GM21619 (cell line): ENCODE data around the gene CIAPIN1.
"Not testable (repeated sequence)": the region's sequence is repeated elsewhere in the genome, so short reads cannot be mapped to it uniquely, and the experiment has no call there.

Source experiments
- ATAC-seq: cut with Tn5 transposase; IDR thresholded peaks from one replicate; pipeline ENCODE4 v1.9.1; 2021; ENCODE audit not compliant: unreplicated experiment

The CIAPIN1 gene

DNA sequence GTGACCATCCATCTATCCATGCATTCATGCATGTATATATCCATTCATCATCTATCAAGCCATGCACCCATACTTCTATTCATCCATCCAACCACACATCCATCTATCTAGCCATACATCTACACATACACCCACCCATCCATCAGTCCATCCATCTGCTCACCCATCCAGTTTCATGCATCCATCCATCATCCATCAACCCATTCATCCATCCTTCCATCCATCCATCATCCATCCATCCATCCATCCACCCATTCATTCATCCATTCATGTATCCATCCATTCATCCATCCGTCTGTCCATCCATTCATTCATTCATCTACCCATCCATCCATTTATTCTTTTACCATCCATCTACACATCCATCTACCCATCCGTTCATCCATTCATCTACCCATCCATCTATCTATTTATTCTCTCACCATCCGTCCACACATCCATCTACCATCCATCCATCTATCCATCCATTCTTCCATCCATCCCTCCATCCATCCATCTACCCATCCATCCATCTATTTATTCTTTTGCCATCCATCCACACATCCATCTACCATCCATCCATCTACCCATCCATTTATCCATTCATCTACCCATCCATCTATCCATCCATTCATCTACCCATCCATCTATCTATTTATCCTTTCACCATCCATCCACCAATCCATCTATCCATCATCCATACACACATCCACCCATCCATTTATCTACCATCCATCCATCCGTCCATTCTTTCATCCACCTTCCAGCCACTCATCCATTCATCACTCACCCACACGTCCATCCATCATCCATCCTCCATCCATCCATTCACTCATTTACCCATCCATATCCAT lies 39.4 kb downstream of the CIAPIN1 start:
- no peak for ATAC-seq

DNA sequence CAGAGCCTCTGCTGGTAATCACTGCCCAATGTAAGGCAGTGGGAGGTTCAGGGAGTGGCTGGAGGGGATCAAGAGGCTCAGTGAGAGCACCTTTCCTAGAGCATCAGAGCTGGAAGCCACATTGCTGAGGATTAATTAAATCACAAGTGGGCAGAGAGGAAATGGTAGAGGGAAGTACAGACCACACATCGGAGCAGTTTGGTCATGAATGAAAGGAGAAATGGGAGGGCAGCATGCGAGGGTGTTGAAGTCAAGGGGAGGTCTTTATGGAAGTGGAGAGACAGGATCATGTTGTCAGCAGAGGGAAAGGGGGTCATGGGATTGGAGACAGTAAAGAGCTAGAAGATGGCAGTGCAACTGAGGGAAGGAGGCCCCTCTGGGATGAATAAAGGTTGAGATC lies 40.3 kb downstream of the CIAPIN1 start:
- no peak for ATAC-seq

DNA sequence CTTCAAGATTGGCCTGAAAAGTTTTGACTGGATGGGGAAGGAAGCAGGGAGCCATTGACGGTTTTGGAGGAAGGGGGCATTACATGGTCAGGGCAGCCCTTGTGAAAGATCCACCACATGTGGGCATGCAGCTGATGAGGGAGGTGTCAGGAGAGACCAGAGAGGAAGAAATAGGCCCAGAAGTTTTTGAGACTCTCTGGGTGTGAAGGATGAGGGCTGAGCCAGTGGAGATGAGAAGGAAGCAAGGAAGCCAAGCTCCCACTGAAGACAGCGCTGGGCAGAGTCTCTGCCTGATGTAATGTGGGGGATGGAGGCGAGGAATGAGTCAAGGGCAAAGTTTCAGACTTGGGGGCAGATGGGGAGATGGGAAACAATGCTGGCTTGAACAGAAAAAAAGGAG lies 42.1 kb downstream of the CIAPIN1 start:
- ATAC-seq, result no peak

DNA sequence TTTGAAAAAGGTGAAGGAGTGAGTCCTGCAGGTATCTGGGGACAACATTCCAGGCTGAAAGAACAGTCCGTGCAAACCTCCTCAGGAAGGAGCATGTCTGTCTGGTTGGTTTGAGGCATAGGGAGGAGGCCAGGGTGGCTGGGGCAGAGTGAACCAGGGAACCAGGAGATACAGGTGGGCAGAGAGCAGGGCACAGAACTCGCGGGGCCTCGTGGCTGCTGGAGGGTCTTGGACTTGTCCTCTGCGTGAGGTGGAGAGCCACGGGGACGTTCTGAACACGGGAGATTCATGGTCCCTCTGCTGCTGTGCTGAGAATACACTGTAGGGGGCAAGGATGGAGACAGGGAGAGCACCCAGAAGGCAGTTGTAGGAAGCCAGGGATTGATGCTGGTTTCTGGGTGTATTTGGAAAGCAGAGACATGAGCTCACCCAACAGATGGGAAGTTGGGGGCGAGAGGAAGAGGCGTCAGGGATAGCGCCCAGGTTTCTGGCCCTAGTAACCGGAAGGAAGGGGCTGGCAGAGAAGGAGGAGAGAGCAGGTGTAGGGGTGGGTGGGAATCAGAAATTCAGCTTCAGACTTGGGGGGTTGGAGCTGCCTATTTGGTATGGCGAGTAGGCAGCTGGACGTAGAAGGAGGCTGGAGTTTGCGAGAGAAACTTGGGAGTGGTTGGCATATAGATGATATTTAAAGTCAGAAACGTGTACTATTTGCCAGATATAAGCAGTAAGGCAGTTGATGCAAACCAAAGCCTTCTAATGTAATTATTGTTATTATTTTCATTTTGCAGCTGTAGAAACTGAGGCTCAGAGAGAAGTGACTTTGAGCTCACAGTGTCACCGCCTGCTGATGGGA lies 43.0 kb downstream of the CIAPIN1 start, which contains the start of gene CCL17:
CCL17 (plus strand) TSS at position 803 of the 853 bp plus-strand sequence. CDS start 9,166 bp downstream, outside the sequence.
- ATAC-seq, result no peak

DNA sequence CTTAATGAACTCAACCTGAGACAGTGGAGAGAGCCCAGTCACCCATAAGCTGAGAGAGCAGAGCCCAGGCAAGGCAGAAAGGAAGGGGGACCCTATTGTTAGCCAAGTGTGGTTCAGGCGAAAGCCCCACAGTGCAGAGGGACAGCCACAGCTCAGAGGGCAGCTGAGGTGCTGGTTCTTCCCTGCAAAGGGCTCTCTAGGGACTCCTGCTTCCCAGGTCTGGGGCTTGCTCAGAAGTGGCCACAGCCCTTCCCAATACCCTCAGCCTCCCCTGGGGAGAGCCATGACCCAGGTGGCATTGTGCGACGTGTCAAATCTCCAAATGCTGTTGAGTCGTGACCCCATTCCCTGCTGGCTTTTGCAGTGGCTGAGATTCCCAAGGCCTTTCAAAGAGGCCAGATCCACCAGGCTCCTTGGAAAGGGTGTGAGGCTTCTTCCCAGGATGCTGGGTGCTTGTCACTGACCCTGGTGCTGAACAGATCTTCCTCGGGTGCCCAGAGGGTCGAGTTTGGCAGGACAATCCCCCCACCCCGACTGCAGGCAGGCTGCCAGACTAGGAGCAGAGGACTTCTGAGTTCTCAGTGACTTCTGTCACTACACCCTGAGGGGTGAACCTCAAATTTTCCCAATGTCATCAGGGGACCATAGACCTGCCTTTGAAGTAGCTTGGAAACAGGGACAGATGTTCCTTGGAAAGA lies 45.1 kb downstream of the CIAPIN1 start:
- ATAC-seq, result no peak

DNA sequence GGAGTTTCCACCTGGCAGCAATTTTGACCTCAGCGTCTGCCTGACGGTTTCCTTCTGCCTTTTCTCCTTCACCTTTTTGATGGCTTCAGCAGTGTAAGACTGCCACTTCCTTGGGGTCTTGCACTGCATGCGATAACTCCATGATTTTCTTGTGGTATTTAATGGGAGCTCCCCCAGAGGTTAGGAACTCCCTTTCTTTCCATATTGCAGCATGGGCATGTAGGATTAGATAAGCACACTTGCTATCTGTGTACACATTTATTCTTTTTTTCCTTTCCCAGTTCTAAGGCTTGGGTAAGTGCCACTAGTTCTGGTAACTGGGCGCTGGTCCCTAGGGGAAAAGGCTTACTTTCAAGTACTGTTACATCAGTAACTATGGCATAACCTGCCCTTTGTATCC lies 49.7 kb downstream of the CIAPIN1 start:
- ATAC-seq, result not testable (repeated sequence)

DNA sequence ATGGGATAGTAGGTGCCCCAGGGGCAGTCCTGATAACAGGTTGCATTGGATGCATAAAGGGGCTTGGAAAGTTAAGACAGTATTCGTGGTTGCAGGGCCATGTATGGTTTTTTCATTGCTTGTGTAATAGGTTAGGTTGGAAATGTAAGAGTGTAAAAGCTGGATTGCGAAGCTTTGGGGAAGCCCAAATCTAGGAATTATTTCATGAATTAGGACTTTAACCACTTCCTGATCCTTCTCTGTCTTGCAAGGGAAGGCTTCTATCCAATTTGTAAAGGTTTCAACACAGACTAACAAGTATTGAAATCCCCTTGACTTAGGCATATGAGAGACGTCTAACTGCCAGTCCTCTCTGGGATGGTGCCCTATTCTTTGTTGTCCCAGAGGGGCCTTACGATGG lies 50.4 kb downstream of the CIAPIN1 start:
- ATAC-seq, result no peak

DNA sequence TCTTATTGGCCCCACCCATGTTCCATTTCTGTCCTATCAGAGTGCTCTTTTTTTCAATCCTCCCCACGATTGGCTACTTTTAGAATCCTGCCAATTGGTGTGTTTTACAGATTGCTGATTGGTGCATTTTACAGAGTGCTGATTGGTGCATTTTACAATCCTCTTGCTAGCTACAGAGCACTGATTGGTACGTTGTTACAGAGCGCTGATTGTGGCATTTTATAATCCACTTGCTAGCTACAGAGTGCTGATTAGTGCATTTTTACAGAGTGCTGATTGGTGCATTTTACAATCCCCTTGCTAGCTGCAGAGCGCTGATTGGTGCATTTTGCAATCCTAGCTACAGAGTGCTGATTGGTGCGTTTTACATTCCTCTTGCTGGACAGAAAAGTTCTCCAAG lies 52.2 kb downstream of the CIAPIN1 start:
- ATAC-seq, result no peak

DNA sequence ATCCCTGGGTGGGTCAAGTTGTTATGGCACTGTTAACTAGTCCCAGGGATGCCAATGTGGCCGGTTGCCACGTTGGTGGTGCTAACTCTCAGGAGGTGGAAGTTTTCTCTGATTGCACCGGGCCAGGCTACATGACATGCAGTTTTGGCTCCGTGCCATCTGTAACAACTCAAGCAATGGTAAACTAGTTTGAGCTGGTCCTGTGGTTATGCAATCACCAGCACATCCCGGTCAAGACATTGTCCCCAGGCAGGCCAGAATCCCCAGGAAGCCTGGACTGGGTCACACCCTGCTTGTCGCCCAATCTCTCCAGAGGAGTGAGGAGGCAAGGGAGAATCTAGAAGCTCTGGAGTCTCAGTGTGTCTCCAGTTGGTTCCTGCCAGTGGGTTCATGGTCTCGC lies 52.7 kb downstream of the CIAPIN1 start:
- ATAC-seq, result no peak

DNA sequence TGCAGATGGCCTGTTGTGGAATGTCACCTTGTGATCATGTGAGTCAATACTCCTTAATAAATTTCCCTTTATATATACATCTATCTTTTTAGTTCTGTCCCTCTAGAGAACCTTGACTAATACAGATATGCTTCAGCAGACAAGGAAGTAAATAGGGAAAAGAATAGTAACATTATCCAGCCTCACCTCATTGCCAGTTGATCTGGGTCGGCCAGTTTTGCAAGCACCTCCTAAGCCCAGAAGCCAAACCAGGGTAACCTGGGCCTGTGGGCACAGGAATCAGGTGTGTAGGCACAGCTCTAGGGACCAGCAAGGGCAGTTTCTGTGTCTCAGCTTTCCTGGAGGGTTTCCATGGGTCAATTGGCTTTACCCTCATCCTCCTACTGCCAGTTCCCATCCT lies 54.5 kb downstream of the CIAPIN1 start:
- ATAC-seq, result no peak

DNA sequence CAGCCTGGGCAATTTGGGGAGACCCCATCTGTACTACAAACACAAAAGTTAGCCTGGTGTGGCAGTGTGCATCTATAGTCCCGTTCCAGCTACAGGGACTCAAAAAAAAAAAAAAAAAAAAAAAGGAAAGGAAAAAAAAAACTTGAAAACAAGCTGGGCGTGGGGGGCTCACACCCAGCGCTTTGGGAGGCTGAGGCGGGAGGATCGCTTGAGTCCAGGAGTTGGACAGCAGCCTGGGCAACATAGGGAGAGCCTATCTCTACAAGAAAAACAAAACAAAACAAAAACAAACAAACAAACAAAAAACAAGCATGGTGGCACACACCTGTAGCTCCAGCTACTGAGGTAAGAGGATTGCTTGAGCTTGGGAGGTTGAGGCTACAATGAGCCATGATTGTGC lies 55.5 kb downstream of the CIAPIN1 start:
- ATAC-seq, result no peak

DNA sequence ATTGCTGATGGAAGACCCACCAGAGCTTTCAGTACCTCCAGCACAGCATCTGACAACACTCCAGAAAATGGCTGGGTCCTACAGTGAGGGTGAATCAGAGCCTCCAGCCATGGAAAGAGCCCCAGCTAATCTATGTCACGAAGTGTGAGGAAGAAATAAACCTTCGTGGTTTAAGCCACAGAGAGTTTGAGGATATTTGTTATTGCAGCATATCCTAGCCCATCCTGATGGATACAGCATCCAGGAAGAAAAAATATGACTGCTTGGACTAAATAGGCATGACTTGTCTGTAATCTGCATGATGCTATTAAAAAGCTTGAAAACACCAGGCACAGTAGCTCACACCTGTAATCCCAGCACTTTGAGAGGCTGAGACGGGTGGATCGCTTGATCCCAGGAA lies 55.9 kb downstream of the CIAPIN1 start:
- no peak for ATAC-seq

DNA sequence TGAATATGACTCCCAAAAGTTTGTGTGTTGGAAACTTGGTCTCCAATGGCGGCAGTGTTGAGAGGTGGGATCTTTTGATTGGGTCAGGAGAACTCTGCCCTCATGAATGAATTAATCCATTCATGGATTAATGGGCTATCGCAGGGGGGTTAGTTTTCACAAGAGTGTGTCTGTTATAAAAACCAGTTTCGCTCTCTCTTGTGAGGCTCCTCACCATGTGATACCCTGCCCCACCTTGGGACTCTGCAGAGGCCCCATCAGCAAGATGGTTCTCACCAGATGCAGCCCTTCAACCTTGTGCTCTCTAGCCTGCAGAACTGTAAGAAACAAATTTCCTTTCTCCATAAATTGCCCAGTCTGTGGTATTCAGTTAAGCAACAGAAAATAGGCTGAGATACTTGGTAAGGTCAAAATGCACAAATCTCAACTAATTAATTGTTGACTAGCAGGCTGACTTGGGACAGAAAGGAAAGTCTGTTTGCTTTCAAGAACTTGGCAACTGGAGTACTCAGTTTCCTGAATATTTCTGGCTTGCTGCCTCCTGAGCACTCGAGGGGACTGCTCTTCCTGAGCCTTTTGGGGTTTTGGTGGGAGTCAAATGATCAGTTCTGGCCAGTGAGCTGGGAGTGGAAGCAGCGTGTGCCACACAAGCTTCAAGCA lies 56.4 kb downstream of the CIAPIN1 start:
- ATAC-seq, result no peak

DNA sequence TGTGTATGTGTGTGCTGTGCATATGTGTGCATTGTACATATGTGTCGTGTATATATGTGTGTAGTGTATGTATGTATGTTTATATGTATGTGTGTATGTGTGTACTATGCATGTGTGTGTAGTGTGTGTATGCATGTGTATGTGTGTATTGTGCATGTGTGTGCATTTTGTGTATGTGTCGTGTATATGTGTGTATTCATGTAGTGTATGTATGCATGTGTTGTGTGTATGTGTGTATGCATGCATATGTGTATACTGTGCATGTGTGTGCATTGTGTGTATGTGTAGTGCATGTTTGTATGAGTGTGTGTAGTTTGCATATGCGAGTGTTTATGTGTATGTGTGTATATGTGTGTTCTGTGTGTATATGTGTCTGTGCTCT lies 58.1 kb downstream of the CIAPIN1 start:
- no peak for ATAC-seq

DNA sequence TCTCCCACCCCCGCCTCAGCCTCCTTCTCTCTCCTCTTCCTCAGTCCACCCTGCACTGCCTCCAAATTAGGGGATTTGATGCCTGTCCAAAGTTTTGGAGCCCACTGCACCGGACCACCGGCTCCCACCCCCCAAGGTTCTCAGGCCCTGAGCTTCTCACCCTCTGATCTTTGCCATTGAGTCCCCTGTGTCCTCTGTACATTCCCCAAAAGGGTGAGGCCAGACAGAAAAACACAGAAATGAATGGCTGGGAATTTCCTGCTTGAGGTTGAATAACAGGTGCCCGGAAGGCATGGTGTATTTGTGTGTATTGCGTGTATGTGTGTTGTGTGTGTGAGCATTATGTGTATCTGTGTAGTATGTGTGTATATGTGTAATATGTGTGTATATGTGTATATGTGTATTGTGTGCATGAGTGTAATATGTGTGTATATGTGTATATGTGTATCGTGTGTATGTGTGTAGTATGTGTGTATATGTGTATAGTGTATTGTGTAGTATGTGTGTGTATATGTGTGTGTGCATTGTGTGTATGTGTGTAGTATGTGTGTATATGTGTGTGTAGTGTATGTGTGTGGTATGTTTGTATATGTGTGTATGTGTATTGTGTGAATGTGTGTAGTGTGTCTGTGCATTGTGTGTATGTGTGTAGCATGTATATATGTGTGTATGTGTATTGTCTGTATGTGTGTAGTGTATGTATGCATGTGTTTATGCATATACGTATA lies 58.7 kb downstream of the CIAPIN1 start:
- no peak for ATAC-seq

DNA sequence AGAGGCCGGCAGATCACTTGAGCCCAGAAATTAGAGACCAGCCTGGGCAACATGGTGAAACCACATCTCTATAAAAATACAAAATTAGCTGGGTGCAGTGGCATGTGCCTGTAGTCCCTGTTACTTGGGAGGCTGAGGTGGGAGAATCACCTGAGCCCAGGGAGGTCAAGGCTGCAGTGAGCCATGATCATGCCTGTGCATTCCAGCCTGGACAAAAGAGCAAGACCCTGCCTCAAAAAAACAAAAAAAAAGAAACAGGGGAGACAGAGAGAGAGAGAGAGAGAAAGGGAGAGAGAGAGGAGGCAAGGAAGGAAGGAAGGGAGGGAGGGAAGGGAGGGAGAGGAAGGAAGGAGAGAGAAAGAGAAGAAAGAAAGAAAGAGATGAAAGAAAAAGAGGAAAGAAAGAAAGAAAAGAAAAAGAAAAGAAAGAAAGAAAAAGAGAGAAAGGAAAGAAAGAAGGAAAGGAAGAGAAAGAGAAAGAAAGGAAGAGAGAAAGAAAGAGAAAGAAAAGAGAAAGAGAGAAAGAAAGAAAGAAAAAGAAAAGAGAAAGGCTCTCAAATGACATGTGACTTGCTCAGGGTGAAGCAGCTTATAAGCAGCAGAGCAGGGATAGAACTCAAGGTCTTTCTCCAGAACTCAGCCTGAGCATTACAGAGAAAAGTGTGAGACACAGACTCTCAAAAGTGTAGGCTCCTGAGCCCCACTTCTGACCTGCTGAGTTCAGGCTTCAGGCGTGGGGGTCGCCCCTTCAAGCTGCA lies 59.4 kb downstream of the CIAPIN1 start:
- ATAC-seq, result no peak

DNA sequence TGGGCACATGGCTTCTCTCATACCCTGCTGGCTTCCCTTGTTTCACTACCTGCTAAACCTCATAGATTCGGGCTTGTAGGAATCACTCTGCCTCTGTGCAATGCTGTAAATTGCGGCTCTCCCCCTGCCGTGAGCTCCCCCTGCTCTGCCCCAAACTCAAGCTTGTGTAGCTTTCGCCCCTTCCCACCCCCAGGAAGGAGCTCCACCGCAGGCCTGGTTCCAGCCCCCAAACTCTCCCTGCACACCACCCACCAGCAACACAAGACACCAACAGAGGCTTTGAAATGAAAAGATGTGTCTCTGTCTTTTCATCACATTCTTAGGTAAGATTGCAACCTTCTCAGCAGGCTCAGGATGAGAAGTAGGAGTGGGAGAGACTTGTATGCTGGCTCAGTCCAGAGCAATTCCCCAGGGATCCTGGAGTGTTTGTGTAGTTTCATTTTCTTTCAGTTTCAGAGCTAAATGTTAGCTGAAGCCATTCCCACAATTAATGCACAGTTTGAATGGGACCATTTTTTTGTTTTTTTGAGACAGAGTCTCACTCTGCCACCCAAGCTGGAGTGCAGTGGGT lies 60.7 kb downstream of the CIAPIN1 start:
- ATAC-seq, result no peak

DNA sequence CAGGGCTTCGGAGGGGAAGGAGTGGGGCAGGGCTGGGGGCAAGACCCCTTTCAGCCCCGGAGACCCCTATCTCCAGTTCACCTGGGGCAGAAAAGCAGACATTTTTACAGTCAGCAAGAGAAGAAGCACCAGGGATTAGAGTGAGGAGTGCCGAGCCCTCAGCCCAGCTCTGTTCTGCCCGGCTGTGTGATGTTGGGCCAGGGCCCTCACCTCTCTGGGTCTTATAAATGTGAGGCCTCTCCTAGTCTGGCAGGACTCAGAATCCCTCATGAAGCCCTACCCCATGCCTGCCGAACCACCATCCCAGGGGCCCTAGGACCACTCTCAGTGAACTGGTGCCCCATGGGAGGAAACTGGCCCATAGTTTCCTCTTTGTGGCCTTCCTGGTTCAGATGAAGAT lies 62.1 kb downstream of the CIAPIN1 start:
- no peak for ATAC-seq
